Astrocyte of the spinal cord (primary cell): ENCODE measurements around the gene RUFY1.
"Not testable (repeated sequence)": the region's sequence is repeated elsewhere in the genome, so short reads cannot be mapped to it uniquely, and the experiment has no call there.

Source experiments
- DNase-seq: peaks from one replicate; pipeline ENCODE4 v3.0.0; 2011; ENCODE audit warnings: low read depth, low spot score
- H3K4me3 ChIP-seq: 2 replicates; pipeline ENCODE4 v1.5.1; 2011; ENCODE audit warnings: low read depth, mild to moderate bottlenecking, low read length, moderate library complexity
- in situ Hi-C: cut with HindIII; loops from 2 replicates; pipeline ENCODE4 v1.10.0; 2017; ENCODE audit warnings: low sequenced_read_pairs

Gene RUFY1

DNA sequence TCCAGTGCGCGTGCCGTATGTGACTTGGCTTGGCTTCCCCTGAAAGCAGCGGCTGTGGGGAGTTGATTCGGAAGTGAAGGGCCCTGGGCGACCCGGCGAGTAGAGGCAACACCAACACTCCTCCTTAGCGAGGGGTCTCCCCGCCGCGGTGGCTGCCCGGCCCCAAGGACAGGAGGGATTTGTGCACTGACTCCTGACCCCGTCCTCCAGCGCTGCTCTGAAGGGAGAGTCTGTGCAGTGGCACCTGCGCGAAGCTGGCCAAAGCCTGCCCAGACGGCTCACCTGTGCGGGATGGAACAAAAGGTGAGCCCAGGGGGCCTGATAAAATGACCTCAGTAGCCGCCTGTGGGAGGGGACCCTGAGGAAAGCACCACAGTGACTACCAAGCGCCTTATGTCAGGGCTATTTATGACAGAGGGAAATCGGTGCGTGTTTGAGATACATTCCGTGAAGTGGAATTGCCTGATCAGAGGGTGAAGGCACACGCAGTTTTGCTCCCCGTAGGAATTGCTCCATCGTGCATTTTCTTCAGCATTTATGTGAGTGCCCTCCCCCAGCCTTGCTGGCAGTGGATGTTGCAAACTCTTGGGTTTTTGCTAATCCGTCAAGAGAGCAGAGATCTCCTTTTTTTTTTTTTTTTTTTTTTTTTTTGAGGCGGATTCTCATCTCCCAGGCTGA is 108.0 kb downstream of the RUFY1 start:
- in situ Hi-C loops: not testable (repeated sequence)
- peak; percentile 3 for DNase-seq

More for the DNA sequence above, 108.0 kb downstream of the RUFY1 start:
- H3K4me3 ChIP-seq: peak overlapping the region; percentile 54
